8988T (cell line): ENCODE results near the gene GSDMA.
"Not testable (repeated sequence)": the region's sequence is repeated elsewhere in the genome, so short reads cannot be mapped to it uniquely, and the experiment has no call there.

ENCODE experiments used
- DNase-seq: peaks from one replicate; pipeline ENCODE4 v3.0.0; 2011

The GSDMA gene

GRCh38 chr17:39929646-39930407 is 33.0 kb upstream of the GSDMA start:
- DNase-seq: no peak

DNA sequence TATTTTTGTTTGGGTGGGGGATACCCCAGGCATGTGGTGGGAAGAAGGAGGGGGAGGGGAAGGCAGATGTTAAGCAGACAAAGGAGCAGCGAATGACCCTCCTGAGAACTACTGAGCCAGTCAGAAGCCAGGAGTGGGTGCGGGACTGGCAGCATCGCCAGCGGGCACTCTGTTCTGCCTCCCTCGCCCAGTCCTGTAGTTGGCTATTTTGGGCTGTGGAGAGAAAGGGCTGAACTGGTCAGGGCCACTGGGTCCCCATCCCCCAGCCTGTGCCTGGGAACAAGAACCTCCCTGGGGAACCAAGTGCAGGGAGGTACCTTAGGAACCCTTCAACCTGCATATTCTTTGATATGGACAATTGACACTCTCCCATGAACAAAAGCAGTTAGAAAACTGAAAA is 28.9 kb upstream of the GSDMA start:
- no peak for DNase-seq

- DNase-seq: no peak
Observed at GRCh38 chr17:39934324-39934723, 28.5 kb upstream of the GSDMA start.

DNA sequence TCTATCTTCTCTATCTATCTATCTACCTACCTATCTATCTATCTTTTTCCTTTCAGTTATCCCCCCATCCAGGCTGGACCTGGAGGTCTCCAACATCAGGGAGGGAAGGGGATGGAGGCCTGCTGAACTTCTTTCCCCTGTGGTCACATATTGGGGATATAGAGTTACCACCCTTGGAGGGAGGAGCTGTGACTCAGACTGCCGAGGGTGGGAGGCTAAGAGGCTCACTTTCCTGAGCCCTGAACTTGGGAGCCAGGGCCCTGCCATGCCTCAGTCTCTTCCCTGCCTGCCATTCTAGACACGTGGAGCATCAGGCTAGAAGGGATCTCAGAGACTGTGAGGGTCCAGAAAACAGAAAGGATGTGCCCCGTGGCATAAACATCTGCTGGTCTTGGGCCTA is 26.9 kb upstream of the GSDMA start:
- no peak for DNase-seq

GRCh38 chr17:39937447-39937846 is 25.4 kb upstream of the GSDMA start:
- no peak for DNase-seq

DNA sequence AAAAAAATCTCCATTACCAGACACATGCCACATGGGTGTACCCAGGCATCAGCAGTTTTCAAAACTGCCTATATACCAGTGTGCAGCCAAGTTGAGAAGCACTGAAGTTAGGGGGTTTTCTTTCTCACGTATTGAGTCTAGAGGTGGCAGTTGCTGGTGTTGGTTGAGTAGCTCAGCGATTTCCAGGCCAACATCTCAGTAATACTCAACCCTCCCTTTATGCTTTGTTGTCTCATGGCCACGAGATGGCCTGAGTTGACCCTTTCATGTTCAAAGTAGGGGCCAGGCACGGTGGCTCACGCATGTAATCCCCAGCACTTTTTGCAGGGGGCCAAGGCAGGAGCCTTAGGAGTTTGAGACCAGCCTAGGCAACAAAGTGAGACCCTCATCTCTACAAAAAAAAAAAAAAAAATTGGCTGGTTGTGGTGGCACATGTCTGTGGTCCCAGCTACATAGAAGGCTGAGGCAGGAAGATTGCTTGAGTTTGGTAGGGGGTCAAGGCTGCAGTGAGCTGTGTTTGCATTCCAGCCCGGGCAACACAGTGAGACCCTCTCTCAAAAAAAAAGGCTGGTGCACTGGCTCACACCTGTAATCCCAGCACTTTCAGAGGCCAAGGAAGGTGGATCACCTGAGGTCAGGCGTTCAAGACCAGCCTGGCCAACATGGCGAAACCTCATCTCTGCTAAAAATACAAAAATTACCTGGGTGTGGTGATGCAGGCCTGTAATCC is 24.5 kb upstream of the GSDMA start:
- DNase-seq: no peak

DNA sequence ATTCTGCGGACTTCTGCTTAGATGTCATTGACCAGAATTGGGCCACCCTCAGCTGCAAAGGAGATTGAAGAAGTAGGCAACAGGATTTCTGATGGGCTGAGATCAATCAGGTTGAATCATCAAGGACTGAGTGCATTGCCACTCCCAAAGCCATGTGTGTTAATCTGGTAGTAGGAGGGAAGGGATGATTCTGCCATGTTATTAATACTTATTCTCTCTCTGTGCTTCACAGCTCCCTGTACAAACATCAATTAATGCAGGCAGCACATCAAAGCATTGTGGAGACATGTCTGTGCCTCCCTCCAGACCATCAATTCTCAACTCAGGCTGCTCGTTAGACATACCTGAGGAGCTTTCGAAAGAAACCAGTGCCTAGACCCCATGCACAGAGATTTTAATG is 23.7 kb upstream of the GSDMA start:
- DNase-seq: no peak

DNA sequence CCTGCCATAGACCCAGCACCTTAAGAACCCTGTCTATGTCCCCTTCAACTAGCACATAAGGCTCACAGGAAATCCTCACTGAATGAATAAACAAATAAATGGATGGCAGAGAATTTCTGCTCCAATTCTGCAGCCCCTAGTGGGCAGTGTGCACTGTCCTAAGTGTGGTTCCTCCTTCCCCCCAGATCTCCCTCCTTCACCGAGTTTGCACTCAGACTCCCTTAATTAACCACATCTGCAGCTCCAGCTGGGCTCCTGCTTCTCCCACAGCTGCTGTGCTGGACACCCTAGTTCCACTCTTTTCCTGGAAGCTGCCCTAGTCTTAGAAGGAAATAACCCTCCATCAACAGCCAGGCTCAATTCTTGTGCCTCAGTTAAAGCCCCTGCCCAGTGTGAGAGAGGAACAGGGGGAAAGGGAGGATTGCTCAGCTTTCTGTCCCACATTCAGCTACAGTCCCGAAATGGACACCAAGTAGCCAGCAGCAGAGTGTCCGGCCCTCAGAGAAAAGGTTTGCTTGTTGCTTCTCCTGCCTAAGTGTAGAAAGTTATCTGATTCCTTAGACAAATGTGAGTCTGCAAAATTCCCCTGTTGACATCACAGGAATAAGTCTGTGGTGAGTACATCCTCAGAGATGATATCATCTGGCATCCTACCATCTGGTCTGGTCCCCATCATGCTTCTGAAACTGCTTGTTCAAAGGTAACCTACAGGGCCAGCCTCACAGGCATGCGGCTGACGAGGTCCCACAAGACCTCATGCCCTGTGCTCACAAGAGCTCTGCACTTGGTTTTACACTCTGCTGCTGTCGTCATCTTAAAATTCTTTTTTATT is 23.0 kb upstream of the GSDMA start:
- DNase-seq: no peak

DNA sequence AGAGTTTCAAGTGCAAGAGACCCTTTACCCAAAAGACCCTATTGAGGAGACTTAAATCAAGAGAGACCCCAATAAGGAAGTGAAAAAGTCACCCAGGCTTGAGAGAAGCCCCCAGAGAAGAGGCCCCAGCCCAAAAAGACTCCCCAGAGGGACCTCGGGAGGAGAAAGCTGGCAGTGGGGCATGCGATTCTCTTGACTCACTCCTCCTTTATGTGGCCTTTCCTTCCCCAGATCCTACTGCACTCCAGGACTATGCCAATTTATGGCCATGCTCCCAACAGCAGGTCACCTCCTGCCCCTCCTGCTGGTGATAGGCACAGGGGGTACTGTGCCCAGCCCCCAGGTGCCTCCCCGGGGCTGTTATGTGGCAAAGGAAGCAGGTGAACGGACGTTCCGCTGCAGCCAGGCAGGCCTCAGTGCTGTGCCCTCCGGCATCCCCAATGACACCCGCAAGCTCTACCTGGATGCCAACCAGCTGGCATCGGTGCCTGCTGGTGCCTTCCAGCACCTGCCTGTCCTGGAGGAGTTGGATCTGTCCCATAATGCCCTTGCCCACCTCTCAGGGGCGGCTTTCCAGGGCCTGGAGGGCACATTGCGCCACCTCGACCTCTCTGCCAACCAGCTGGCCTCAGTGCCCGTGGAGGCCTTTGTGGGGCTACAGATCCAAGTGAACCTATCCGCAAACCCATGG is 19.0 kb upstream of the GSDMA start:
- no peak for DNase-seq

- DNase-seq: no peak
Observed at GRCh38 chr17:39944393-39944711, 18.5 kb upstream of the GSDMA start.

DNA sequence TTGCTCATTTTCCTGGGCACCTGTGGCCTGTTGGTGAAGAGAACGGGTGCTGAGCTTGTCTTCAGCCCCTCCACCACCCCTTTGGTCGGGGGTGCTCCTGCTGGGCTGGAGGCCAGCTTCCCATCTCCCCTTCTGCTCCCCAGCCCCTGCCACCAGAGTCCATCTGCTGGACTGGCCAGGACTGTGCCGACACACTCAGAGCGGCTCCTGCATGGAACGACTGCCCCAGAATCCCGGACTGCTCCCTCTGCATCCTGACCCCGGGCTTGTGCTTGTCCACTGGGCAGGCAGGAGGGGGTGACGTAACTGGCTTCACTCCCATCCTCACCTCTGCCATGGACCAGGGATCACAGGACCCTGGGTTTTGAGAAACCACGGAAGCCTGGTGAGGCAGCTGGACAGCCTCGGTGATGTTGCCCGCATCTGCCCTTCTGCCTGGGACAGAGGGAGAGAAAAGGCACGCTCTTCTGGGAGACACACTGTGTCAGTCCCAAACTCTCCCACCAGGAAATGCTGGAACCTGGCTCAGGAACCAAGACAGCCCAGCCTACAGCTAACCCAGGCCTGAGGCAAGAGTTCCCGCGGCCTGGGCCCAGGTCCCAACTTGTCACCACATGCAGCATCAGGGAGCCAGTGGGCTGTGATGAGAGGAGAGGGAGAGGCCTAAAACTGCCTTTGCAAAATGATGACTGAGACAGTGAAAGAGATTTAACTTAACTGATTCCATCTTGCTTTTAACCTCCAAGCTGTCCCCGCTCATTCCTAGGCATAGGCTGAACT is 16.1 kb upstream of the GSDMA start:
- DNase-seq: no peak

- not testable (repeated sequence) for DNase-seq
Observed at GRCh38 chr17:39948489-39948828, 14.3 kb upstream of the GSDMA start.

GRCh38 chr17:39949028-39949427 is 13.8 kb upstream of the GSDMA start:
- no peak for DNase-seq

DNA sequence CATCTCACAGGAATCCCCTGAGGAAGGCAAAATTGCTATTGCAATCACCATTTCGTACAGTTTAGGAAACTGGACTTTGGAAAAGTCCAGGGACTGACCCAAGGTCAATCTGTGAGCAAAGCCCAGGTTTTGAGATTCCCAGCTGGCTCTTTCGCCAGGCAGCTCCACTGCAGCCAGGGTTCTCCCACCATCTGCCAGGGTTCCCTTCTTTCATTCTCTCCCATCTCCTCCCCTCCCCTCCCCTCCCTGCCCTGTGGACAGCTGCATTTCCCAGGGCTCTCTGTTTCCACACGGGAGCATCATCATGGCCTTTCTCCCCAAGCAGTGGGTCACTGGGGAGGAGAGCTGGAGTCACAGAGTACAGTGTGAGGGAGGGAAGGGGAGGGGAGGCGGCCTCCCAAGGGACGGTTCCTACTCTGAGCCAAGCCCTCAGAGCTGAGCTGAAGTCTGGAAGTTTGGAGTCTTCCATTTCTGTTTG is 11.9 kb upstream of the GSDMA start:
- no peak for DNase-seq

- DNase-seq: no peak
Observed at GRCh38 chr17:39951924-39952679, 10.7 kb upstream of the GSDMA start.

- peak; percentile 82 for DNase-seq
Observed at GRCh38 chr17:39952680-39953470, 9.9 kb upstream of the GSDMA start.

GRCh38 chr17:39953471-39953888 is 9.3 kb upstream of the GSDMA start:
- DNase-seq: no peak

DNA sequence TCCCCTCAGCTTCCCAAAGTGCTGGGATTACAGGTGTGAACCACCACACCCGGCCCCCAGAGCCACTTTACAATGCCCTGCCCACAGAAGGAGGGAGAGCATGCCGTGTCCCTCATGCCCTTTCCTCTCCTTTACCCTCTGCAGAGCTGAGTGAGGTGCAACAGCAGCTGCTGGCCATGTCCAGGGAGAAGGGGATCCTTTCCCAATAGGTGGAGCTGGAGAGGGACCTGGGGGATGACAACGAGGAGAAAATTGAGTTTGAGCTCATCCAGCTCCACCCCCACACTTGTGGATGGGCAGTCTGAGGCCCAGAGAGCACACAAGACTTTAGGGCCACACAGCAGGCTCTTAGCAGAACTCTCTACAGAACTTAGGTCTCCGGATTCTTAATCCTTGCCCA is 7.9 kb upstream of the GSDMA start:
- no peak for DNase-seq

DNA sequence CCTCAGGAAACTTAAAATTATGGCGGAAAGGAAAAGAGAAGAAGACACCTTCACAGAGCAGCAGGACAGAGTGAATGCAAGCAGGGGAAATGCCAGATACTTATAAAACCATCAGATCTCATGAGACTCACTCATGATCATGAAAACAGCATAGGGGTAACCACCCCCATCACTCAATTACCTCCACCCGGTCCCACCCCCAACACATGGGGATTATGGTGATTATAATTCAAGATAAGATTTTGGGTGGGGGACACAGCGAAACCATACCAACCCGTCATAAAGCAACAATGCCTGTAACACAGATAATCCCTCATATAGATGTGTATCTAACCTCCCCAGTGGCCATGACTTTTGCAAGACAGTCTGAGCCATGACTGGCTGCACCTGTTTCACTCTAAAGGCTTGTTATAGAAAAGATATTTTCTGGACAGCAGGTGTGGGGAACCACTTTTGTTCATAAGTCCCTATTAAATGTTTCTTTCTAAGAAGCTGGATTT is 7.0 kb upstream of the GSDMA start:
- no peak for DNase-seq

GRCh38 chr17:39960524-39961041 is 2.2 kb upstream of the GSDMA start:
- DNase-seq: no peak
